Ishikawa (cell line): ENCODE data around the gene KSR2.

Experiments used
- CEBPB ChIP-seq: IDR thresholded peaks from 2 replicates; pipeline ENCODE4 v1.6.1; 2012
- CREB1 ChIP-seq: IDR thresholded peaks from 2 replicates; pipeline ENCODE4 v1.6.1; 2012; ENCODE audit warnings: low read depth
- EGR1 ChIP-seq: IDR thresholded peaks from 2 replicates; pipeline ENCODE4 v1.6.1; 2012
- EP300 ChIP-seq: IDR thresholded peaks from 2 replicates; pipeline ENCODE4 v1.6.1; 2012; ENCODE audit warnings: borderline replicate concordance
- FOXM1 ChIP-seq: IDR thresholded peaks from 2 replicates; pipeline ENCODE4 v1.6.1; 2012; ENCODE audit warnings: low read depth, borderline replicate concordance
- MAX ChIP-seq: IDR thresholded peaks from 2 replicates; pipeline ENCODE4 v1.6.1; 2012
- NFIC ChIP-seq: IDR thresholded peaks from 2 replicates; pipeline ENCODE4 v1.6.1; 2012
- RAD21 ChIP-seq: IDR thresholded peaks from 2 replicates; pipeline ENCODE4 v1.6.1; 2012; ENCODE audit warnings: low read depth
- REST ChIP-seq: IDR thresholded peaks from 2 replicates; pipeline ENCODE4 v1.6.1; 2012; ENCODE audit warnings: low read depth, mild to moderate bottlenecking
- TAF1 ChIP-seq: IDR thresholded peaks from 2 replicates; pipeline ENCODE4 v1.6.1; 2012; ENCODE audit warnings: low read depth, mild to moderate bottlenecking
- TCF12 ChIP-seq: IDR thresholded peaks from 2 replicates; pipeline ENCODE4 v1.6.1; 2012; ENCODE audit warnings: low read depth
- TEAD4 ChIP-seq: IDR thresholded peaks from 2 replicates; pipeline ENCODE4 v1.6.1; 2012
- USF1 ChIP-seq: IDR thresholded peaks from 2 replicates; pipeline ENCODE4 v1.6.1; 2012
- YY1 ChIP-seq: IDR thresholded peaks from 2 replicates; pipeline ENCODE4 v1.6.1; 2012; ENCODE audit warnings: low read depth
- ZBTB7A ChIP-seq: IDR thresholded peaks from 2 replicates; pipeline ENCODE4 v1.6.1; 2012; ENCODE audit warnings: low read depth

Gene KSR2

GRCh38 chr12:117844114-117844830 lies 124.5 kb downstream of the KSR2 start:
- TF ChIP-seq NFIC (no peak), EP300 (no peak), TAF1 (no peak), FOXM1 (no peak), ZBTB7A (no peak), CREB1 (no peak), USF1 (no peak), RAD21 (no peak), YY1 (no peak), CEBPB (no peak), REST (no peak), TEAD4 (no peak), MAX (no peak), TCF12 (no peak), EGR1 (no peak)

DNA sequence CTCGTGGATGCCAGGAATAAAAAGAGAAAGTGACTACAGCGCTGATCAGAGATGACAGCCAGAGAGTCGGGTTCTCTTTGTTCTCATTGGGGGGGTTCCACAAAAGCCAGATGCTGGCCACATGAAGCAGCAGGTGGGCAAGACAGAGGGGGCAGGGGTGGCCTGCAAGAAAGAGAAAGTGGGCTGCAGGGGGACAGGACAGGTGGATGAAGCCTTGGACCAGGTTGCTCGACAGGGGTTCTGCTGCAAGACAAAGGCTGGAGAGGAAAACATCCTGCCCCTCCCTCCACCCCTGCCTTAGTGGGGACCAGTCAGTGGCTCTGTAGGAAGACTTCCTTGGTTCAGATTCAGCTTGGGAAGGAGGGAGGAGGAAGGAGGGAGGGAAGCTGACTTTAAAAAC lies 126.2 kb downstream of the KSR2 start:
- TF ChIP-seq REST (no peak), CEBPB (no peak), EP300 (no peak), MAX (no peak), EGR1 (no peak), CREB1 (no peak), ZBTB7A (no peak), FOXM1 (no peak), TCF12 (no peak), YY1 (no peak), TAF1 (no peak)

- TF ChIP-seq TEAD4 = no peak
- TF ChIP-seq TCF12 = no peak
- TF ChIP-seq ZBTB7A = no peak
- no peak for TF ChIP-seq REST
- no peak for TF ChIP-seq YY1
- TF ChIP-seq MAX = no peak
- no peak for TF ChIP-seq USF1
- TF ChIP-seq EGR1 = no peak
- no peak for TF ChIP-seq CEBPB
- no peak for TF ChIP-seq EP300
- no peak for TF ChIP-seq CREB1
- TF ChIP-seq FOXM1 = no peak
- no peak for TF ChIP-seq TAF1
- TF ChIP-seq RAD21 = no peak
- no peak for TF ChIP-seq NFIC
Observed at GRCh38 chr12:117842220-117842619, 126.6 kb downstream of the KSR2 start.

DNA sequence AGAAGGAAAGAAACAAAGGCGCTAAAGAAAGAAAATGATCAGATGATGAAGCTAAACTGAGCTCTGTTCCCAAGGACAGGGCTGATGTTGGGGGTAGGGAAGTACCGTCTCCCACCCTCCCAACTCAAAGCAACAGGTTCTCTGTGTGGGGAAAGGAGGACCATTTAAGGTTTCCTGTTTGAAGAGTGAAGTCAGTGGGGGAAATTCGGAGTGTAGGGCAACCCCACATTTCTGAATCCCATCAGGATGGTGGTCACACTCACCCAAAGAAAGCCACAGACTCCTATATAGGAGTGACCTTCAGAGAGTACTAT lies 131.1 kb downstream of the KSR2 start:
- TF ChIP-seq REST (no peak), MAX (no peak), RAD21 (no peak), ZBTB7A (no peak), TCF12 (no peak)
